Measurements from ENCODE around the gene NPLOC4. TPM values are rescaled to one million over a fixed set of nuclear protein-coding genes. Genes with fewer than 3 reads are reported as not detected.
"Not testable (repeated sequence)": the region's sequence is repeated elsewhere in the genome, so short reads cannot be mapped to it uniquely, and the experiment has no call there.

NPLOC4 gene
- total RNA-seq, 1 donor from 2014 or later: 87.5 TPM

DNA sequence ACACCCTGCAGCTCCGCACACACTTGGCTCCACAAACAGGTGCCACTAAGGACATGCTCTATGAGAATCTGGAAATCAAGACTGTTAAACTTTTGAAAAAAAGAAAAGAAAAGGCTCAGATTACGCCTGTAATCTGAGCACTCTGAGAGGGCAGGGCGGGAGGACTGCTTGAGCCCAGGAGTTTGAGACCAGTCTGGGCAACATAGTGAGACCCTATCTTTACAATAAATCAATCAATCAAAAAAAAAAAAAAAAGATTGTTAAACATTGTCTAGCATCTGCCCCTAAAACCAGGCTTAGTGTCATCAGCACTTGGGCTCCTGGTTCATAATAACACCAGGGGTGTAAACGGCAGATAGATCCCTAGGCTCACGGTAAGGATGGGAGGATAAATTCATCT is 47.3 kb downstream of the NPLOC4 start:
- H3K4me1 ChIP-seq: peaks cover 28% of the 10 kb centered on the region
- no peaks in the 10 kb centered on the region for H3K27me3 ChIP-seq (ENCODE audit: low read depth)
- TF ChIP-seq, protein P1, sequence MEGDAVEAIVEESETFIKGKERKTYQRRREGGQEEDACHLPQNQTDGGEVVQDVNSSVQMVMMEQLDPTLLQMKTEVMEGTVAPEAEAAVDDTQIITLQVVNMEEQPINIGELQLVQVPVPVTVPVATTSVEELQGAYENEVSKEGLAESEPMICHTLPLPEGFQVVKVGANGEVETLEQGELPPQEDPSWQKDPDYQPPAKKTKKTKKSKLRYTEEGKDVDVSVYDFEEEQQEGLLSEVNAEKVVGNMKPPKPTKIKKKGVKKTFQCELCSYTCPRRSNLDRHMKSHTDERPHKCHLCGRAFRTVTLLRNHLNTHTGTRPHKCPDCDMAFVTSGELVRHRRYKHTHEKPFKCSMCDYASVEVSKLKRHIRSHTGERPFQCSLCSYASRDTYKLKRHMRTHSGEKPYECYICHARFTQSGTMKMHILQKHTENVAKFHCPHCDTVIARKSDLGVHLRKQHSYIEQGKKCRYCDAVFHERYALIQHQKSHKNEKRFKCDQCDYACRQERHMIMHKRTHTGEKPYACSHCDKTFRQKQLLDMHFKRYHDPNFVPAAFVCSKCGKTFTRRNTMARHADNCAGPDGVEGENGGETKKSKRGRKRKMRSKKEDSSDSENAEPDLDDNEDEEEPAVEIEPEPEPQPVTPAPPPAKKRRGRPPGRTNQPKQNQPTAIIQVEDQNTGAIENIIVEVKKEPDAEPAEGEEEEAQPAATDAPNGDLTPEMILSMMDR (IDR thresholded peaks at IDR 0.05; ENCODE audit: borderline replicate concordance): no peak
- H3K9me3 ChIP-seq (replicated peaks): no peaks in the 10 kb centered on the region
- no peak overlapping the region for H3K4me3 ChIP-seq
- intact Hi-C loops (cut with micrococcal nuclease): no loop called here
- no peak for DNase-seq
- peaks cover 98% of the 10 kb centered on the region for H3K36me3 ChIP-seq
- no peak overlapping the region for H3K27ac ChIP-seq (replicated peaks)

DNA sequence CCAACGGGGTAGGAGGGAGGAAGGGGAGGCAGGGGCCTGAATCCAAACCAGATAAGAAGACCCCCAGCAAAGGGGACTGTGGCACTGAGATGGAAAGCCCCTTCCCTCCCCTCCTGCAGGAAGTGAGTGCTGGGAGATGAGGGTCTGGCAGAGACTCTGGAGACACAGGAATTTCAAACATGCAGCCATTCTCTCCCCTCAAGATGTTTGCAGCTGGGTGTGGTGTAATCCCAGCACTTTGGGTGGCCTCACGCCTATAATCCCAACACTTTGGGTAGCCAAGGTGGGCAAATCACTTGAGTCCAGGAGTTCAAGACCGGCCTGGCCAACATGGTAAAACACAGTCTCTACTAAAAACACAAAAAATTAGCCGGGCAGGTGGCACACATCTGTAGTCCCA is 50.8 kb downstream of the NPLOC4 start:
- no peaks in the 10 kb centered on the region for H3K27me3 ChIP-seq (ENCODE audit: low read depth)
- no peak overlapping the region for H3K27ac ChIP-seq (replicated peaks)
- DNase-seq: no peak
- peaks cover 96% of the 10 kb centered on the region for H3K36me3 ChIP-seq
- no peaks in the 10 kb centered on the region for H3K9me3 ChIP-seq (replicated peaks)
- H3K4me3 ChIP-seq: no peak overlapping the region
- TF ChIP-seq, protein P1 (IDR thresholded peaks at IDR 0.05; ENCODE audit: borderline replicate concordance): no peak
- intact Hi-C loops (cut with micrococcal nuclease): no loop called here
- H3K4me1 ChIP-seq: peaks cover 14% of the 10 kb centered on the region

DNA sequence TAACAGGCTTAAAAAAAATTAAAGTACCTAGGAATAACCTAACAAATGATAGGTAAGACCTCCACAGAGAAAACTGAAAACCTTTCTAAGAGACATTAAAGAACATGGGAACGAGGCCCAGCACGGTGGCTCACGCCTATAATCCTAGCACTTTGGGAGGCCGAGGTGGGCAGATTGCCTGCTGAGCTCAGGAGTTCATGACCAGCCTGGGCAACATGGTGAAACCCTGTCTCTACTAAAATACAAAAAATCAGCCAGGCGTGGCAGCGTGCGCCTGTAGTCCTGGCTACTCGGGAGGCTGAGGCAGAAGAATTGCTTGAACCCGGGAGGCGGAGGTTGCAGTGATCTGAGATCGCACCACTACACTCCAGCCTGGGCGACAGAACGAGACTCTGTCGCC is 52.1 kb downstream of the NPLOC4 start:
- intact Hi-C loops (cut with micrococcal nuclease); DNase-seq; H3K9me3 ChIP-seq (replicated peaks); H3K27me3 ChIP-seq (ENCODE audit: low read depth); H3K27ac ChIP-seq (replicated peaks); H3K4me3 ChIP-seq: not testable (repeated sequence)
- peaks cover 89% of the 10 kb centered on the region for H3K36me3 ChIP-seq
- peaks cover 22% of the 10 kb centered on the region for H3K4me1 ChIP-seq

DNA sequence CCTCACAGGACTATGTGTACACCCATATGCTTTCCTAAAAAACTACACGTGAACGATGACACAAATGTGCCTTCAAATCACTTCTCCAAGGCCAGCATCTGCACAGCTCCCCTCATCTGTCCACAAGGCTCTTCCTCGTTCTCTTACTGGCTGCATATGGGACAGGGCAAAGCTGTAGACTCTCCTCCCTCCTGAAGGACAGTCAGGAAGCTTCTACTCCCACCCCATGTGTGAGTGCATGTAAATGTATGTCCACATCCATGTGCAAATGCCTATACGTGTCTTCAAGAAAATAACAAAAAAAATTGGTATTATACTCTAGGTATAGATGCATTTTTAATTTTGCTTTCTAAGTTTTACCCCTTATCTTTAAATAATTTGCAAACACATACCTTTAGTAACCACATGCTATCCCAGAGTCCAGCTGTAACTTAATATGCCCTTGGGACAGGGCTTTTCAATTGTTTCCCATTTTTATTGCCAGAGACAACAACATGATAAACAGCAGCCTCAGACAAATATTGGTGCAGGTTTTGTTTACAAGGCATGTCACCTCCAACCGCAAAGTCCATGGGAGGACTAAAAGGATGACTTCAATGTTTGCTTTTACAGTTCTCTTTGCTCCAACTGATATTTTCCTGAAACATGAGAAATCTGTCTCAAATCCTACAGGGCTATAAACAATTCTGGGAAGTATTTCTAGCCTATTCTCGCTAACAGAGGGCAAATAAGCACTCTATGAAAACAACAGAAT is 53.1 kb downstream of the NPLOC4 start:
- no peak overlapping the region for H3K27ac ChIP-seq (replicated peaks)
- peaks cover 86% of the 10 kb centered on the region for H3K36me3 ChIP-seq
- H3K4me3 ChIP-seq: no peak overlapping the region
- peaks cover 26% of the 10 kb centered on the region for H3K4me1 ChIP-seq
- intact Hi-C loops (cut with micrococcal nuclease): no loop called here
- H3K9me3 ChIP-seq (replicated peaks): no peaks in the 10 kb centered on the region
- DNase-seq: no peak
- no peaks in the 10 kb centered on the region for H3K27me3 ChIP-seq (ENCODE audit: low read depth)
- TF ChIP-seq, protein P1 (IDR thresholded peaks at IDR 0.05; ENCODE audit: borderline replicate concordance): no peak

DNA sequence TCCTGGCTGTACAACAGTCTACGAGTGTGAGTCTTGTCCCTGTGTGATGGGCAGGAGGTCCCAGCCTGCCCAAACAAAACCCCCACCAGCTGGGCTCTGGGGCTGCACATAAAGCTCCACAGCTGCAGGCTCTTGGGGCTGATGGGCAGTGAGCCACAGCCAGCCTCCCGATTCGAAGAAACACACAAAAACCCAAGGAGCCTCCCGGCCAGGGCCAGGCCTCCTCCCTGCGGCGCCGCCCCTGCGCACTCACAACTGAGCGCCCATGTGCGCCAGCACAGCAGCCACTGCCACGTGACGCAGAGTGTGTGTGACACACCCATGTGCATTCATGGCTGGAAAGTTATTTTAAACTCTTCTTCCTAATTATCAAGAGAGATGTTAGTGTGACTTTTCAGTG is 54.2 kb downstream of the NPLOC4 start:
- H3K4me1 ChIP-seq: peaks cover 30% of the 10 kb centered on the region
- TF ChIP-seq, protein P1 (IDR thresholded peaks at IDR 0.05; ENCODE audit: borderline replicate concordance): no peak
- no peak overlapping the region for H3K4me3 ChIP-seq
- no peaks in the 10 kb centered on the region for H3K27me3 ChIP-seq (ENCODE audit: low read depth)
- H3K9me3 ChIP-seq (replicated peaks): no peaks in the 10 kb centered on the region
- no peak for DNase-seq
- peaks cover 86% of the 10 kb centered on the region for H3K36me3 ChIP-seq
- intact Hi-C loops (cut with micrococcal nuclease): no loop called here
- H3K27ac ChIP-seq (replicated peaks): no peak overlapping the region

DNA sequence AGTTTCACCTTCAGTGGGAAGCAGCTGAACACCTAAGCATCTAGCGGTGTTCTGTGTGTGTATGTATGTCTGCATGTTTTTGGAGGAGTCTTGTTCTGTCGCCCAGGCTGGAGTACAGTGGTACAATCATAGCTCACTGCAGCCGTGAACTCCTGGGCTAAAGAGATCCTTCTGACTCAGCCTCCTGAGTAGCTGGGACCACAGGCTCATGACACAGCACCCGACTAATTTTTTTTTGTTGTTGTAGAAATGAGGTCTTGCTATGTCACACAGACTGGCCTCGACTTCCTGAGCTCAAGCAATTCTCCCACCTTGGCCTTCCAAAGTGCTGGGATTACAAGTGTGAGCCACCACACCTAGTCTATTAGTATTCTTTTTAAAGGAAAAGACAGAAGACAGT is 54.6 kb downstream of the NPLOC4 start:
- intact Hi-C loops (cut with micrococcal nuclease): no loop called here

More for the DNA sequence above, 54.6 kb downstream of the NPLOC4 start:
- H3K4me3 ChIP-seq: no peak overlapping the region
- DNase-seq: no peak
- TF ChIP-seq, protein P1 (IDR thresholded peaks at IDR 0.05; ENCODE audit: borderline replicate concordance): no peak
- no peak overlapping the region for H3K27ac ChIP-seq (replicated peaks)
- peaks cover 34% of the 10 kb centered on the region for H3K4me1 ChIP-seq
- peaks cover 84% of the 10 kb centered on the region for H3K36me3 ChIP-seq
- H3K27me3 ChIP-seq (ENCODE audit: low read depth): no peaks in the 10 kb centered on the region
- no peaks in the 10 kb centered on the region for H3K9me3 ChIP-seq (replicated peaks)
